Kidney epithelial cell (primary cell): ENCODE results near the gene EIF3B. TPM values are rescaled to one million over a fixed set of nuclear protein-coding genes. Genes with fewer than 3 reads are reported as not detected.

Source experiments
- DNase-seq: peaks from one replicate; pipeline ENCODE4 v3.0.0-alpha.2; 2010; ENCODE audit warnings: low read depth
- H3K27me3 ChIP-seq: 2 replicates; pipeline ENCODE4 v1.6.0; 2011; ENCODE audit warnings: low read length; ENCODE audit not compliant: control insufficient read depth, insufficient read depth
- H3K36me3 ChIP-seq: 2 replicates; pipeline ENCODE4 v1.5.1; 2011; ENCODE audit warnings: low read length; ENCODE audit not compliant: control insufficient read depth, insufficient read depth
- H3K4me3 ChIP-seq: 2 replicates; pipeline ENCODE4 v1.5.1; 2011; ENCODE audit warnings: low read depth, mild to moderate bottlenecking, control low read depth, low read length
- CTCF ChIP-seq: IDR thresholded peaks from 2 replicates; pipeline ENCODE4 v1.5.1; 2011; ENCODE audit warnings: mild to moderate bottlenecking, moderate library complexity, low read length, control low read depth, inconsistent platforms; ENCODE audit not compliant: insufficient read depth, poor library complexity, severe bottlenecking
- total RNA-seq: library from RNA; depleted of rRNA; stranded (reverse); fragments of >200 nt; gene quantifications from 2 replicates; pipeline ENCODE4 v1.2.3, GENCODE V29; 2015

EIF3B gene
- total RNA-seq, 1 donor from 2014 or later = 153 TPM

- Histone ChIP-seq H3K36me3 (peaks cover 4% of the 10 kb centered on the region), H3K27me3 (no peaks in the 10 kb centered on the region), H3K4me3 (no peak overlapping the region)
- no peak for TF ChIP-seq CTCF
- no peak for DNase-seq
Observed at GRCh38 chr7:2360796-2361195, 6.2 kb downstream of the EIF3B start.

- DNase-seq = no peak
- Histone ChIP-seq H3K4me3 (no peak overlapping the region), H3K27me3 (no peaks in the 10 kb centered on the region), H3K36me3 (peaks cover 4% of the 10 kb centered on the region)
- TF ChIP-seq CTCF = no peak
Observed at GRCh38 chr7:2362385-2363088, 7.9 kb downstream of the EIF3B start.

GRCh38 chr7:2369139-2369538, 14.5 kb downstream of the EIF3B start:
- Histone ChIP-seq H3K27me3 (no peaks in the 10 kb centered on the region), H3K4me3 (no peak overlapping the region), H3K36me3 (peaks cover 3% of the 10 kb centered on the region)
- no peak for DNase-seq
- TF ChIP-seq CTCF = no peak

- no peak for DNase-seq
- TF ChIP-seq CTCF = no peak
- H3K27me3 ChIP-seq = no peaks in the 10 kb centered on the region
- peaks cover 5% of the 10 kb centered on the region for H3K36me3 ChIP-seq
- H3K4me3 ChIP-seq = no peak overlapping the region
Observed at GRCh38 chr7:2371329-2371728, 16.7 kb downstream of the EIF3B start.

- peaks cover 5% of the 10 kb centered on the region for H3K36me3 ChIP-seq
- TF ChIP-seq CTCF = no peak
- H3K27me3 ChIP-seq = no peaks in the 10 kb centered on the region
- DNase-seq = no peak
- H3K4me3 ChIP-seq = no peak overlapping the region
Observed at GRCh38 chr7:2372724-2373123, 18.1 kb downstream of the EIF3B start.

GRCh38 chr7:2373124-2373556, 18.5 kb downstream of the EIF3B start:
- Histone ChIP-seq H3K4me3 (no peak overlapping the region), H3K27me3 (no peaks in the 10 kb centered on the region), H3K36me3 (peaks cover 5% of the 10 kb centered on the region)
- no peak for TF ChIP-seq CTCF
- no peak for DNase-seq
